CD14-positive monocyte (primary cell): ENCODE data around the gene GRIA1. TPM values are rescaled to one million over a fixed set of nuclear protein-coding genes. Genes with fewer than 3 reads are reported as not detected.

ENCODE experiments used
- DNase-seq, 3 donors: peaks; one replicate each; pipeline ENCODE4 v3.0.0-alpha.2; 2011 to 2022
- H2AFZ ChIP-seq: 2 replicates; pipeline ENCODE4 v1.6.0; 2012; ENCODE audit warnings: mild to moderate bottlenecking, low read depth, low read length, inconsistent platforms; ENCODE audit not compliant: insufficient read depth, poor library complexity, severe bottlenecking
- H3K27ac ChIP-seq, 2 donors: 1 replicate in 1 of 2; 2 replicates in 1 of 2; pipeline ENCODE4 v1.5.1; 2012 to 2013; ENCODE audit warnings: low read length in 2 of 2, control low read depth in 1 of 2, inconsistent platforms in 1 of 2, low read depth in 1 of 2, mild to moderate bottlenecking in 1 of 2
- H3K27me3 ChIP-seq, 2 donors: one replicate each; pipeline versions ENCODE4 v1.6.0 to v1.6.1; 2011 to 2013; ENCODE audit warnings: low read length in 2 of 2; ENCODE audit not compliant: control insufficient read depth in 2 of 2, insufficient read depth in 2 of 2
- H3K36me3 ChIP-seq, 2 donors: replicated peaks in 1 of 2; 1 replicate in 1 of 2; 2 replicates in 1 of 2; pipeline versions ENCODE4 v1.5.1 to v1.6.1; 2012 to 2013; ENCODE audit warnings: low read length in 2 of 2, control low read depth in 1 of 2, inconsistent platforms in 1 of 2, mild to moderate bottlenecking in 1 of 2; ENCODE audit not compliant: insufficient read depth in 2 of 2, control insufficient read depth in 1 of 2
- H3K4me1 ChIP-seq, 2 donors: 1 replicate in 1 of 2; 2 replicates in 1 of 2; pipeline versions ENCODE4 v1.5.1 to v1.6.1; 2012 to 2013; ENCODE audit warnings: low read length in 2 of 2, control low read depth in 1 of 2, inconsistent platforms in 1 of 2, mild to moderate bottlenecking in 1 of 2, moderate library complexity in 1 of 2; ENCODE audit not compliant: insufficient read depth in 2 of 2, control insufficient read depth in 1 of 2
- H3K4me2 ChIP-seq: replicated peaks from 2 replicates; pipeline ENCODE3; 2012; ENCODE audit warnings: low read length, moderate library complexity, mild to moderate bottlenecking; ENCODE audit not compliant: poor library complexity, severe bottlenecking; ENCODE audit errors: extremely low read depth
- H3K4me3 ChIP-seq, 3 experiments: fragments of 200-600 bp in 1 of 3; sonication (generic) in 1 of 3; replicated peaks in 1 of 3; 1 replicate in 2 of 3; 2 replicates in 1 of 3; pipeline ENCODE4 v1.5.1; 2011 to 2013; ENCODE audit warnings: low read length in 3 of 3, mild to moderate bottlenecking in 3 of 3, control low read depth in 2 of 3, low read depth in 2 of 3, inconsistent platforms in 1 of 3, moderate library complexity in 1 of 3
- H3K79me2 ChIP-seq: 2 replicates; pipeline ENCODE4 v1.6.0; 2012; ENCODE audit warnings: mild to moderate bottlenecking, control low read depth, inconsistent platforms, low read length, moderate library complexity; ENCODE audit not compliant: insufficient read depth
- H3K9ac ChIP-seq: 2 replicates; pipeline ENCODE4 v1.6.0; 2017; ENCODE audit warnings: low read length, mild to moderate bottlenecking; ENCODE audit not compliant: insufficient read depth, poor library complexity, severe bottlenecking
- H3K9me3 ChIP-seq, 2 donors: replicated peaks in 1 of 2; 1 replicate in 1 of 2; 2 replicates in 1 of 2; pipeline versions ENCODE4 v1.5.1 to v1.6.1; 2012 to 2013; ENCODE audit warnings: low read length in 2 of 2, control low read depth in 1 of 2; ENCODE audit not compliant: control insufficient read depth in 1 of 2, insufficient read depth in 1 of 2
- H4K20me1 ChIP-seq: 2 replicates; pipeline ENCODE4 v1.6.0; 2012; ENCODE audit warnings: mild to moderate bottlenecking, low read length, control low read depth, moderate library complexity; ENCODE audit not compliant: insufficient read depth
- H3K27ac Mint-ChIP-seq, 7 donors: one replicate each; pipeline ENCODE4 v1.8.0; 2020; ENCODE audit warnings: mild to moderate bottlenecking in 7 of 7, mixed read lengths in 7 of 7, moderate library complexity in 6 of 7, inconsistent platforms in 2 of 7
- H3K27me3 Mint-ChIP-seq, 3 donors: one replicate each; pipeline ENCODE4 v1.8.0; 2021 to 2022; ENCODE audit warnings: low read depth in 3 of 3, mild to moderate bottlenecking in 3 of 3, mixed read lengths in 3 of 3, moderate library complexity in 3 of 3, inconsistent platforms in 1 of 3
- H3K36me3 Mint-ChIP-seq, 2 donors: one replicate each; pipeline ENCODE4 v1.8.0; 2020; ENCODE audit warnings: mixed read lengths in 2 of 2, inconsistent platforms in 1 of 2, mild to moderate bottlenecking in 1 of 2
- H3K4me1 Mint-ChIP-seq: one replicate; pipeline ENCODE4 v1.8.0; 2020; ENCODE audit warnings: mild to moderate bottlenecking, mixed read lengths
- H3K4me3 Mint-ChIP-seq, 2 donors: one replicate each; pipeline ENCODE4 v1.8.0; 2020; ENCODE audit warnings: mild to moderate bottlenecking in 2 of 2, mixed read lengths in 2 of 2, moderate library complexity in 1 of 2
- H3K9me3 Mint-ChIP-seq, 7 donors: one replicate each; pipeline ENCODE4 v1.8.0; 2020 to 2022; ENCODE audit warnings: mixed read lengths in 7 of 7, mild to moderate bottlenecking in 6 of 7, moderate library complexity in 6 of 7, inconsistent platforms in 2 of 7
- CTCF ChIP-seq: fragments of 200-600 bp; IDR thresholded peaks from one replicate; pipeline ENCODE4 v1.8.0; 2022; ENCODE audit warnings: antibody characterized with exemption, mild to moderate bottlenecking
- WGBS: methylation state at CpG from one replicate; pipeline ENCODE4 v1.1.5; 2013; ENCODE audit warnings: missing lambda C conversion rate; ENCODE audit not compliant: insufficient coverage; 5-methylcytosine and 5-hydroxymethylcytosine counted together
- intact Hi-C, 2 donors: fragments of 100-400 bp; cut with micrococcal nuclease; formaldehyde crosslinking; loops; one replicate each; pipeline versions ENCODE4 v1.15.0 to v1.15.1; 2023
- polyA plus RNA-seq, 3 donors: library from polyadenylated mRNA; depleted of rRNA in 1 of 3; unstranded in 2 of 3; stranded (reverse) in 1 of 3; fragments of 300-500 nt in 2 of 3; fragments of >200 nt in 1 of 3; fragmentation: Illumina TruSeq in 2 of 3; gene quantifications; 1 replicate in 2 of 3; 2 replicates in 1 of 3; pipeline ENCODE4 v1.2.3, GENCODE V29; 2012 to 2021

Gene GRIA1
- polyA plus RNA-seq, 3 donors, result not detected

DNA sequence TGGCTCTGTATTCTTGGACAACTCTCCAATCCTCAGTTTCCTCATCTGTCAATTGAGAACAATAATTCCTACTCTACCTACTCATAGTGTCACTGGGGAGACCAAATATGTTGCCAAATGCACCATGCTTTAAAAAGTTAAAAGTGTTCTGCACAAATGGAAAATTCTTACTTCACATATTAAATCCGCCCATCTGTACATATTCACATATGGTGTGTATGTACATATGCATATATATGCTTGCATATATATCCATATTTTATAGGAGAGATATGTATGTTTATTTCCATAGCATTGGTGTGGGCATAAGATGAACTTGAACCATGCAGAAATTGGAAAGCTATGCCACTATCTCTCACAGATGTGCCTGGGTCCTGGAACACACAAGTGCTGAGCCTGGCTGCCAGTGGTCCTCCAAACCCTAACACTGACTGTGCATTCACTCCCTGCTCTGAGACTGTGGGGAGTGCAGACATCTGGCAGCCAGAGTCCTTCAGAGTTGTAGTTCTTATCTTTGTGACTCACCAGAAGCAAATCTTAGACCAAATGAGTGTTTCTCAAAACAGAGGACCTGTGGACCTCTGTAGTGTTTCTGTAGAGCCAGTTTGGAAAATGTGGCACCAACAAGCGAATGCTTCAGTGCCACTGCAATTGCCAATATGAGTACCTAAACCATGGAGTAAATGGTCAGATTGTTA, 168.7 kb downstream of the GRIA1 start:
- Mint-ChIP-seq H3K9me3 (peaks cover 0 to 3% (median 0%) of the 10 kb centered on the region in 7 donors), H3K36me3 (no peaks in the 10 kb centered on the region), H3K27ac (no peak overlapping the region), H3K4me3 (no peak overlapping the region), H3K27me3 (peaks cover 0 to 2% (median 0%) of the 10 kb centered on the region in 3 donors), H3K4me1 (no peaks in the 10 kb centered on the region)
- no peaks in the 10 kb centered on the region for H3K36me3 ChIP-seq
- no peak for TF ChIP-seq CTCF
- H3K4me2 ChIP-seq, result no peak overlapping the region
- H2AFZ ChIP-seq, result no peak overlapping the region
- no CpG with 5 or more reads among the region's 2 CpGs for WGBS
- no peaks in the 10 kb centered on the region for H3K9me3 ChIP-seq
- intact Hi-C loops, result no loop called here
- H3K4me3 ChIP-seq, result no peak overlapping the region
- no peak for DNase-seq
- H3K4me1 ChIP-seq, result no peaks in the 10 kb centered on the region
- H4K20me1 ChIP-seq, result no peaks in the 10 kb centered on the region
- no peak overlapping the region for H3K9ac ChIP-seq
- H3K27me3 ChIP-seq, result no peaks in the 10 kb centered on the region
- no peaks in the 10 kb centered on the region for H3K79me2 ChIP-seq
- H3K27ac ChIP-seq, result no peak overlapping the region

- Histone ChIP-seq H3K79me2 (no peaks in the 10 kb centered on the region), H3K4me2 (no peak overlapping the region), H3K9me3 (no peaks in the 10 kb centered on the region), H3K27ac (no peak overlapping the region), H3K4me3 (no peak overlapping the region), H3K9ac (no peak overlapping the region), H3K4me1 (no peaks in the 10 kb centered on the region), H3K36me3 (no peaks in the 10 kb centered on the region), H3K27me3 (no peaks in the 10 kb centered on the region), H4K20me1 (no peaks in the 10 kb centered on the region), H2AFZ (no peak overlapping the region)
- DNase-seq, result no peak
- no peaks in the 10 kb centered on the region for H3K4me1 Mint-ChIP-seq
- no peak overlapping the region for H3K4me3 Mint-ChIP-seq
- WGBS, result 80% methylated on average over 2 of the region's 2 CpGs
- H3K27ac Mint-ChIP-seq, result peak overlapping the region in 1 of 7 donors; percentile 8
- H3K27me3 Mint-ChIP-seq, result no peaks in the 10 kb centered on the region
- peaks cover 0 to 3% (median 0%) of the 10 kb centered on the region in 7 donors for H3K9me3 Mint-ChIP-seq
- TF ChIP-seq CTCF, result no peak
- intact Hi-C loops, result no loop called here
- H3K36me3 Mint-ChIP-seq, result no peaks in the 10 kb centered on the region
Observed at GRCh38 chr5:153660919-153661318, 170.4 kb downstream of the GRIA1 start.
